Measurements from ENCODE around the gene KRTAP10-3.

KRTAP10-3 gene

GRCh38 chr21:44528634-44528995, 30.0 kb downstream of the KRTAP10-3 start:
- H3K4me3 ChIP-seq (ENCODE audit: low read depth, low read length), result no peak overlapping the region
- POLR2A ChIA-PET, result no interaction called here
- H3K27ac ChIP-seq (ENCODE audit: extremely low read depth, low read depth, low read length), result no peak overlapping the region
- TF ChIP-seq ZNF324 (tag by site-specific recombination; IDR thresholded peaks at IDR 0.05) (no peak), REPIN1 (tag by site-specific recombination; IDR thresholded peaks at IDR 0.05; ENCODE audit: low read depth) (no peak), ZNF707 (tag by site-specific recombination; IDR thresholded peaks at IDR 0.05) (no peak), ZNF19 (tag by site-specific recombination; IDR thresholded peaks at IDR 0.05; ENCODE audit: low read depth) (no peak), ZNF404 (tag by site-specific recombination; IDR thresholded peaks at IDR 0.05) (no peak), ZNF18 (tag by site-specific recombination; IDR thresholded peaks at IDR 0.05) (no peak), ZNF426 (tag by site-specific recombination; IDR thresholded peaks at IDR 0.05) (no peak), ZNF280C (tag by site-specific recombination; IDR thresholded peaks at IDR 0.05) (no peak), FEZF1 (tag by site-specific recombination; IDR thresholded peaks at IDR 0.05) (no peak), ZNF221 (tag by site-specific recombination; IDR thresholded peaks at IDR 0.05; ENCODE audit: borderline replicate concordance) (no peak), ZNF138 (tag by site-specific recombination; IDR thresholded peaks at IDR 0.05; ENCODE audit: borderline replicate concordance) (no peak), TCF7L2 (IDR thresholded peaks at IDR 0.05; ENCODE audit: borderline replicate concordance, low read depth, low read length) (no peak), GLIS2 (tag by site-specific recombination; IDR thresholded peaks at IDR 0.05) (no peak)
- TF ChIP-seq, protein P1, sequence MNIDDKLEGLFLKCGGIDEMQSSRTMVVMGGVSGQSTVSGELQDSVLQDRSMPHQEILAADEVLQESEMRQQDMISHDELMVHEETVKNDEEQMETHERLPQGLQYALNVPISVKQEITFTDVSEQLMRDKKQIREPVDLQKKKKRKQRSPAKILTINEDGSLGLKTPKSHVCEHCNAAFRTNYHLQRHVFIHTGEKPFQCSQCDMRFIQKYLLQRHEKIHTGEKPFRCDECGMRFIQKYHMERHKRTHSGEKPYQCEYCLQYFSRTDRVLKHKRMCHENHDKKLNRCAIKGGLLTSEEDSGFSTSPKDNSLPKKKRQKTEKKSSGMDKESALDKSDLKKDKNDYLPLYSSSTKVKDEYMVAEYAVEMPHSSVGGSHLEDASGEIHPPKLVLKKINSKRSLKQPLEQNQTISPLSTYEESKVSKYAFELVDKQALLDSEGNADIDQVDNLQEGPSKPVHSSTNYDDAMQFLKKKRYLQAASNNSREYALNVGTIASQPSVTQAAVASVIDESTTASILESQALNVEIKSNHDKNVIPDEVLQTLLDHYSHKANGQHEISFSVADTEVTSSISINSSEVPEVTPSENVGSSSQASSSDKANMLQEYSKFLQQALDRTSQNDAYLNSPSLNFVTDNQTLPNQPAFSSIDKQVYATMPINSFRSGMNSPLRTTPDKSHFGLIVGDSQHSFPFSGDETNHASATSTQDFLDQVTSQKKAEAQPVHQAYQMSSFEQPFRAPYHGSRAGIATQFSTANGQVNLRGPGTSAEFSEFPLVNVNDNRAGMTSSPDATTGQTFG (tag by site-specific recombination; IDR thresholded peaks at IDR 0.05; ENCODE audit: borderline replicate concordance), result no peak
- TF ChIP-seq, protein P2, sequence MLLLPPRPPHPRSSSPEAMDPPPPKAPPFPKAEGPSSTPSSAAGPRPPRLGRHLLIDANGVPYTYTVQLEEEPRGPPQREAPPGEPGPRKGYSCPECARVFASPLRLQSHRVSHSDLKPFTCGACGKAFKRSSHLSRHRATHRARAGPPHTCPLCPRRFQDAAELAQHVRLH (tag by site-specific recombination; IDR thresholded peaks at IDR 0.05), result no peak
- TF ChIP-seq, protein P3, sequence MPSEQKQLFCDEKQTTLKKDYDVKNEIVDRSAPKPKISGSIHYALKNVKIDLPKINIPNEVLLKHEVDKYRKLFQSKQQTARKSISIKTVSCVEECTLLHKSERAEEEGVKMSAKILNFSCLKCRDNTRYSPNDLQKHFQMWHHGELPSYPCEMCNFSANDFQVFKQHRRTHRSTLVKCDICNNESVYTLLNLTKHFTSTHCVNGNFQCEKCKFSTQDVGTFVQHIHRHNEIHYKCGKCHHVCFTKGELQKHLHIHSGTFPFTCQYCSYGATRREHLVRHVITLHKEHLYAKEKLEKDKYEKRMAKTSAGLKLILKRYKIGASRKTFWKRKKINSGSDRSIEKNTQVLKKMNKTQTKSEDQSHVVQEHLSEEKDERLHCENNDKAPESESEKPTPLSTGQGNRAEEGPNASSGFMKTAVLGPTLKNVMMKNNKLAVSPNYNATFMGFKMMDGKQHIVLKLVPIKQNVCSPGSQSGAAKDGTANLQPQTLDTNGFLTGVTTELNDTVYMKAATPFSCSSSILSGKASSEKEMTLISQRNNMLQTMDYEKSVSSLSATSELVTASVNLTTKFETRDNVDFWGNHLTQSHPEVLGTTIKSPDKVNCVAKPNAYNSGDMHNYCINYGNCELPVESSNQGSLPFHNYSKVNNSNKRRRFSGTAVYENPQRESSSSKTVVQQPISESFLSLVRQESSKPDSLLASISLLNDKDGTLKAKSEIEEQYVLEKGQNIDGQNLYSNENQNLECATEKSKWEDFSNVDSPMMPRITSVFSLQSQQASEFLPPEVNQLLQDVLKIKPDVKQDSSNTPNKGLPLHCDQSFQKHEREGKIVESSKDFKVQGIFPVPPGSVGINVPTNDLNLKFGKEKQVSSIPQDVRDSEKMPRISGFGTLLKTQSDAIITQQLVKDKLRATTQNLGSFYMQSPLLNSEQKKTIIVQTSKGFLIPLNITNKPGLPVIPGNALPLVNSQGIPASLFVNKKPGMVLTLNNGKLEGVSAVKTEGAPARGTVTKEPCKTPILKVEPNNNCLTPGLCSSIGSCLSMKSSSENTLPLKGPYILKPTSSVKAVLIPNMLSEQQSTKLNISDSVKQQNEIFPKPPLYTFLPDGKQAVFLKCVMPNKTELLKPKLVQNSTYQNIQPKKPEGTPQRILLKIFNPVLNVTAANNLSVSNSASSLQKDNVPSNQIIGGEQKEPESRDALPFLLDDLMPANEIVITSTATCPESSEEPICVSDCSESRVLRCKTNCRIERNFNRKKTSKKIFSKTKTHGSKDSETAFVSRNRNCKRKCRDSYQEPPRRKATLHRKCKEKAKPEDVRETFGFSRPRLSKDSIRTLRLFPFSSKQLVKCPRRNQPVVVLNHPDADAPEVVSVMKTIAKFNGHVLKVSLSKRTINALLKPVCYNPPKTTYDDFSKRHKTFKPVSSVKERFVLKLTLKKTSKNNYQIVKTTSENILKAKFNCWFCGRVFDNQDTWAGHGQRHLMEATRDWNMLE (tag by site-specific recombination; conservative IDR thresholded peaks at IDR 0.05; ENCODE audit: low read depth), result no peak
- H3K9me3 ChIP-seq (ENCODE audit: control insufficient read depth, insufficient read depth, low read depth, low read length), result no peaks in the 10 kb centered on the region
- no peaks in the 10 kb centered on the region for H3K4me1 ChIP-seq (ENCODE audit: control insufficient read depth, insufficient read depth, low read length)
- CTCF ChIA-PET, result no interaction called here
- no peaks in the 10 kb centered on the region for H3K36me3 ChIP-seq (ENCODE audit: control insufficient read depth in 2 of 2, insufficient read depth in 1 of 2, low read length in 2 of 2)
